ENCODE results near the gene CLDND2.

- TF ChIP-seq POLR2A (IDR thresholded peaks at IDR 0.05; ENCODE audit: low read depth, low read length) = no peak
- TF ChIP-seq TAF1 (IDR thresholded peaks at IDR 0.05; ENCODE audit: borderline replicate concordance, low read depth, low read length) = no peak
- no peak for TF ChIP-seq POLR2AphosphoS5 (IDR thresholded peaks at IDR 0.05; ENCODE audit: low read depth, low read length)
Measured at GRCh38 chr19:51326216-51327065, 42.4 kb downstream of the CLDND2 start.
